Ovary (tissue), 9 donors: ENCODE data around the gene TRPM2. TPM values are rescaled to one million over a fixed set of nuclear protein-coding genes. Genes with fewer than 3 reads are reported as not detected.
A peak's percentile ranks its signal among the peaks of the same experiment; 100 is the strongest.

ENCODE experiments used
- DNase-seq, 5 donors: peaks; one replicate each; pipeline ENCODE4 v3.0.0-alpha.2; 2019 to 2020
- H3K27ac ChIP-seq, 2 donors: fragments of 200-600 bp; one replicate each; pipeline versions ENCODE4 v1.5.1 to v1.8.0; 2019 to 2022
- H3K27me3 ChIP-seq: fragments of 200-600 bp; one replicate; pipeline ENCODE4 v1.8.0; 2022
- H3K36me3 ChIP-seq: fragments of 200-600 bp; sonication (generic); one replicate; pipeline ENCODE4 v1.5.1; 2019
- H3K4me1 ChIP-seq: one replicate; pipeline ENCODE4 v1.8.1; 2013; ENCODE audit warnings: mild to moderate bottlenecking, moderate library complexity; ENCODE audit not compliant: insufficient read depth
- H3K4me3 ChIP-seq: fragments of 200-600 bp; sonication (generic); one replicate; pipeline ENCODE4 v1.5.1; 2017
- H3K9me3 ChIP-seq, 2 donors: fragments of 200-600 bp in 1 of 2; sonication (generic) in 1 of 2; one replicate each; pipeline versions ENCODE4 v1.5.1 to v1.8.1; 2013 to 2019; ENCODE audit warnings: mild to moderate bottlenecking in 1 of 2, moderate library complexity in 1 of 2
- CTCF ChIP-seq, 3 donors: fragments of 450-650 bp in 2 of 3; fragments of 200-600 bp in 1 of 3; IDR thresholded peaks; one replicate each; pipeline versions ENCODE4 v1.5.1 to v1.8.0; 2016 to 2022; ENCODE audit warnings: antibody characterized with exemption in 3 of 3, mild to moderate bottlenecking in 1 of 3
- EP300 ChIP-seq: sonication (generic); formaldehyde crosslinking; IDR thresholded peaks from one replicate; pipeline ENCODE4 v1.6.1; 2017; ENCODE audit warnings: antibody characterized with exemption
- POLR2A ChIP-seq: fragments of 450-650 bp; IDR thresholded peaks from one replicate; pipeline ENCODE4 v1.6.1; 2017; ENCODE audit warnings: antibody characterized with exemption, mild to moderate bottlenecking, moderate library complexity
- whole genome bisulfite sequencing, 3 donors: extraction: QIAGEN DNeasy Blood & Tissue Kit in 1 of 3; methylation state at CpG; one replicate each; pipeline versions ENCODE4 v1.1.5 to v1.1.7; 2013 to 2017; 5-methylcytosine and 5-hydroxymethylcytosine counted together
- intact Hi-C, 4 donors: fragments of 100-400 bp; cut with DNase I; formaldehyde crosslinking; loops; one replicate each; pipeline versions ENCODE4 v1.11.0 to v1.15.1; 2022 to 2023
- polyA plus RNA-seq, 2 donors: library from polyadenylated mRNA; stranded (reverse); fragments of 200-250 nt in 1 of 2; fragments of 350-450 nt in 1 of 2; fragmentation: Illumina TruSeq in 1 of 2; extraction: RNeasy Lipid Tissue Mini Kit (QIAGEN cat#74804) in 1 of 2; gene quantifications; one replicate each; pipeline ENCODE4 v1.2.3, GENCODE V29; 2013 to 2014
- total RNA-seq, 7 donors: library from RNA; depleted of rRNA in 2 of 7; stranded (reverse); fragments of >200 nt in 2 of 7; fragmentation: NEBNext Ultra II Directional in 3 of 7; extraction: Animal tissue kit (Norgen Biotek cat#: 25700) in 3 of 7; gene quantifications; one replicate each; pipeline versions ENCODE4 v1.1.0 to v1.2.4, GENCODE V29; 2016 to 2023
- donor health status: DM: no; HTN: no; CAD: no; lungs with moderate emphysema.
- donor health status: DM: no; HTN: no; CAD: no.
- donor health status: Bipolar disorder and iron deficiency.
- donor health status: DM: yes; HTN: yes; CAD: no.
- donor health status: DM: no; HTN: no; CAD: no.
- donor health status: DM: yes; HTN: yes; CAD: no.

Gene TRPM2
- total and polyA plus RNA-seq, 9 donors, result 0.48 to 7.0 (median 1.8) TPM

GRCh38 chr21:44379515-44379848 is 26.1 kb downstream of the TRPM2 start:
- intact Hi-C loops, result no loop called here
- 80 to 88% (median 81%) methylated on average over 5 of the region's 5 CpGs for WGBS, 3 donors
- H3K4me1 ChIP-seq, result no peaks in the 10 kb centered on the region
- H3K9me3 ChIP-seq, result no peaks in the 10 kb centered on the region
- H3K4me3 ChIP-seq, result no peak overlapping the region
- peak in 1 of 5 donors; percentile 18 for DNase-seq
- H3K36me3 ChIP-seq, result no peaks in the 10 kb centered on the region
- no peak overlapping the region for H3K27ac ChIP-seq
- no peaks in the 10 kb centered on the region for H3K27me3 ChIP-seq
- no peak for TF ChIP-seq CTCF (IDR thresholded peaks at IDR 0.05)
- TF ChIP-seq EP300, result no peak
- TF ChIP-seq POLR2A, result no peak

DNA sequence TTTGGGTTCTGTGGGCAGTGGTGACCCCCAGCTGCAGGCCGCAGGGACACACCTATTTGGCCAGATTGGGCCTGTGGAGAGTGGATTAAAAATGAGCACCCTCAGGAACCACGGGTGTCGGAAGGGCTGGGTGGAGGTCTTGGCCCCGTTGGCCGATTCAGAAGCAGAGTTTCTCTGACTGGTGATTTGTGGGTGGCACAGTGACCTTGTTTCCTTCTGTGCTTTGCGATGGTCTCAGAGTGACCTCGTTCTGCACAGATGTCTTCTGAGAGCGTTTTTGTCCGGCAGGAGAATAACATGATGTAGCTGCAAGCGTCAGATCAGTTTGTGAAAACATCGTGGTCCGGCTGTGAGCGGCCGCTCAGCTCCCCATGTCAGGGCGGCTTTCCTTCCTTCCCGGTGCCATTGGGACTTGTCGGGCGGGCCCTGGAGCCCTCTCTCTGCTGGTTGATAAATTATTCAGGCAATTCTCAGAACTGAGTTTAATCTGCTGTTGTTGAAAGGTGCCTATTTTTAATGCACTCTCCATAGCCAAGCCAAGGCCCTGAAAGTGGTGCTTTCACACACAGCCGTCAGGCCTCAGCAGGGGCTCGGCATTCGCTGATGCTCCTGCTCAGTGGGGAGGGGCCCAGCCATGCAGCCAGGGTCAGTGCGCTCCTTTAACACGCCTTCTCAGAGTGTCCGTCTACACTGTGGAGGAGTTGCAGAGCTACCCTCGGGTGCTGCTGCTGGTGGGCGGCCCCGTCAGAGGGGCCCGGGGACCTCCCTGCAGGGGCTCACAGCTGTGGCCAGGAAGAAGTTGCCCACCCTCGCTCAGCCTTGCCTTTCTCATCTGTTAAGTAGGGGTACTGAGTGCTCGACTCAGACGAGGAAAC is 26.8 kb downstream of the TRPM2 start:
- no peak overlapping the region for H3K27ac ChIP-seq
- H3K36me3 ChIP-seq, result no peaks in the 10 kb centered on the region
- intact Hi-C loops, result no loop called here
- TF ChIP-seq EP300 (no peak), CTCF (IDR thresholded peaks at IDR 0.05) (no peak), POLR2A (no peak)
- peak in 1 of 5 donors; percentile 30 for DNase-seq
- no peaks in the 10 kb centered on the region for H3K27me3 ChIP-seq
- H3K4me1 ChIP-seq, result no peaks in the 10 kb centered on the region
- no peak overlapping the region for H3K4me3 ChIP-seq
- 16 to 31% (median 20%) methylated on average over 31 of the region's 31 CpGs for WGBS, 3 donors
- H3K9me3 ChIP-seq, result no peaks in the 10 kb centered on the region

GRCh38 chr21:44380876-44381275 is 27.5 kb downstream of the TRPM2 start:
- DNase-seq, result peak in 1 of 5 donors; percentile 21
- peaks cover 0 to 3% of the 10 kb centered on the region in 2 donors for H3K9me3 ChIP-seq
- H3K4me1 ChIP-seq, result no peaks in the 10 kb centered on the region
- H3K27ac ChIP-seq, result no peak overlapping the region
- no peaks in the 10 kb centered on the region for H3K36me3 ChIP-seq
- no peaks in the 10 kb centered on the region for H3K27me3 ChIP-seq
- intact Hi-C loops, result no loop called here
- TF ChIP-seq CTCF (IDR thresholded peaks at IDR 0.05), result no peak
- no peak for TF ChIP-seq POLR2A
- TF ChIP-seq EP300, result no peak
- WGBS, 3 donors, result 60 to 67% (median 61%) methylated on average over 10 of the region's 10 CpGs
- H3K4me3 ChIP-seq, result no peak overlapping the region

GRCh38 chr21:44381874-44382273 is 28.5 kb downstream of the TRPM2 start:
- Histone ChIP-seq H3K9me3 (peaks cover 0 to 3% of the 10 kb centered on the region in 2 donors), H3K36me3 (no peaks in the 10 kb centered on the region), H3K27me3 (no peaks in the 10 kb centered on the region), H3K4me1 (no peaks in the 10 kb centered on the region), H3K27ac (no peak overlapping the region), H3K4me3 (no peak overlapping the region)
- no peak for TF ChIP-seq CTCF (IDR thresholded peaks at IDR 0.05)
- no peak for TF ChIP-seq EP300
- no peak for TF ChIP-seq POLR2A
- DNase-seq, result no peak
- intact Hi-C loops, result no loop called here
